ENCODE results near the gene WDR38. TPM values are rescaled to one million over a fixed set of nuclear protein-coding genes. Genes with fewer than 3 reads are reported as not detected.

Gene WDR38
- total and polyA plus RNA-seq, 2 of the 13 experiments (the other 11 are each of a cell fraction or from before 2014, with no cell fraction given) = not detected

DNA sequence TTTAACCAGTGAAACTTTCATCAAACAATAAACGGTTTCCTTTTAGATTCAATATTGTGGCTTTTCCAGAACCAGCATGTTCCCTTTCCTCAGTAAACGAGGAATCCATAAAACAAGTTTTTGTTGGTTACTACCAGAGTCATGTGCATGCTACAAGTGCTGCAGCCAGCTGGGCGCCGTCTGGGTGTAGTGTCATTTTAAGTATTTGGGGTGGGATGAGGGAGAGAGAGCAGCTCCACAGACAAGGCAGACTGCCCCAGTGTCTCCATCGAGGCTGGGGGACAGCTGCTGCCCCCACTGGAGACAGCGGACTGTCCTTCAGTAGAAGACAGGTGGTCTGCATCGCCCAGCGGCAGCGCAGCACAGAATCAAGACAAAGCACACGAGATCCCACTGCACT, 26.0 kb downstream of the WDR38 start (continued):
- TF ChIP-seq, protein P1, sequence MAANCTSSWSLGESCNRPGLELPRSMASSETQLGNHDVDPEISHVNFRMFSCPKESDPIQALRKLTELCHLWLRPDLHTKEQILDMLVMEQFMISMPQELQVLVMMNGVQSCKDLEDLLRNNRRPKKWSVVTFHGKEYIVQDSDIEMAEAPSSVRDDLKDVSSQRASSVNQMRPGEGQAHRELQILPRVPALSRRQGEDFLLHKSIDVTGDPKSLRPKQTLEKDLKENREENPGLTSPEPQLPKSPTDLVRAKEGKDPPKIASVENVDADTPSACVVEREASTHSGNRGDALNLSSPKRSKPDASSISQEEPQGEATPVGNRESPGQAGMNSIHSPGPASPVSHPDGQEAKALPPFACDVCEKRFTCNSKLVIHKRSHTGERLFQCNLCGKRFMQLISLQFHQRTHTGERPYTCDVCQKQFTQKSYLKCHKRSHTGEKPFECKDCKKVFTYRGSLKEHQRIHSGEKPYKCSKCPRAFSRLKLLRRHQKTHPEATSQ (CRISPR knock-in tag; IDR thresholded peaks at IDR 0.05; ENCODE audit: borderline replicate concordance) = no peak
- TF ChIP-seq BATF2 (CRISPR knock-in tag; IDR thresholded peaks at IDR 0.05) (no peak), ATF5 (CRISPR knock-in tag; IDR thresholded peaks at IDR 0.05; ENCODE audit: low read depth) (no peak), ZNF546 (CRISPR knock-in tag; conservative IDR thresholded peaks at IDR 0.05) (no peak), IKZF1 (IDR thresholded peaks at IDR 0.05) (no peak), RAD21 (CRISPR knock-in tag; IDR thresholded peaks at IDR 0.05) (no peak), CENPT (CRISPR knock-in tag; IDR thresholded peaks at IDR 0.05; ENCODE audit: low read depth) (no peak)
- TF ChIP-seq, protein P2, sequence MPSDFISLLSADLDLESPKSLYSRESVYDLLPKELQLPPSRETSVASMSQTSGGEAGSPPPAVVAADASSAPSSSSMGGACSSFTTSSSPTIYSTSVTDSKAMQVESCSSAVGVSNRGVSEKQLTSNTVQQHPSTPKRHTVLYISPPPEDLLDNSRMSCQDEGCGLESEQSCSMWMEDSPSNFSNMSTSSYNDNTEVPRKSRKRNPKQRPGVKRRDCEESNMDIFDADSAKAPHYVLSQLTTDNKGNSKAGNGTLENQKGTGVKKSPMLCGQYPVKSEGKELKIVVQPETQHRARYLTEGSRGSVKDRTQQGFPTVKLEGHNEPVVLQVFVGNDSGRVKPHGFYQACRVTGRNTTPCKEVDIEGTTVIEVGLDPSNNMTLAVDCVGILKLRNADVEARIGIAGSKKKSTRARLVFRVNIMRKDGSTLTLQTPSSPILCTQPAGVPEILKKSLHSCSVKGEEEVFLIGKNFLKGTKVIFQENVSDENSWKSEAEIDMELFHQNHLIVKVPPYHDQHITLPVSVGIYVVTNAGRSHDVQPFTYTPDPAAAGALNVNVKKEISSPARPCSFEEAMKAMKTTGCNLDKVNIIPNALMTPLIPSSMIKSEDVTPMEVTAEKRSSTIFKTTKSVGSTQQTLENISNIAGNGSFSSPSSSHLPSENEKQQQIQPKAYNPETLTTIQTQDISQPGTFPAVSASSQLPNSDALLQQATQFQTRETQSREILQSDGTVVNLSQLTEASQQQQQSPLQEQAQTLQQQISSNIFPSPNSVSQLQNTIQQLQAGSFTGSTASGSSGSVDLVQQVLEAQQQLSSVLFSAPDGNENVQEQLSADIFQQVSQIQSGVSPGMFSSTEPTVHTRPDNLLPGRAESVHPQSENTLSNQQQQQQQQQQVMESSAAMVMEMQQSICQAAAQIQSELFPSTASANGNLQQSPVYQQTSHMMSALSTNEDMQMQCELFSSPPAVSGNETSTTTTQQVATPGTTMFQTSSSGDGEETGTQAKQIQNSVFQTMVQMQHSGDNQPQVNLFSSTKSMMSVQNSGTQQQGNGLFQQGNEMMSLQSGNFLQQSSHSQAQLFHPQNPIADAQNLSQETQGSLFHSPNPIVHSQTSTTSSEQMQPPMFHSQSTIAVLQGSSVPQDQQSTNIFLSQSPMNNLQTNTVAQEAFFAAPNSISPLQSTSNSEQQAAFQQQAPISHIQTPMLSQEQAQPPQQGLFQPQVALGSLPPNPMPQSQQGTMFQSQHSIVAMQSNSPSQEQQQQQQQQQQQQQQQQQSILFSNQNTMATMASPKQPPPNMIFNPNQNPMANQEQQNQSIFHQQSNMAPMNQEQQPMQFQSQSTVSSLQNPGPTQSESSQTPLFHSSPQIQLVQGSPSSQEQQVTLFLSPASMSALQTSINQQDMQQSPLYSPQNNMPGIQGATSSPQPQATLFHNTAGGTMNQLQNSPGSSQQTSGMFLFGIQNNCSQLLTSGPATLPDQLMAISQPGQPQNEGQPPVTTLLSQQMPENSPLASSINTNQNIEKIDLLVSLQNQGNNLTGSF (CRISPR knock-in tag; IDR thresholded peaks at IDR 0.05) = no peak
- TF ChIP-seq, protein P3, sequence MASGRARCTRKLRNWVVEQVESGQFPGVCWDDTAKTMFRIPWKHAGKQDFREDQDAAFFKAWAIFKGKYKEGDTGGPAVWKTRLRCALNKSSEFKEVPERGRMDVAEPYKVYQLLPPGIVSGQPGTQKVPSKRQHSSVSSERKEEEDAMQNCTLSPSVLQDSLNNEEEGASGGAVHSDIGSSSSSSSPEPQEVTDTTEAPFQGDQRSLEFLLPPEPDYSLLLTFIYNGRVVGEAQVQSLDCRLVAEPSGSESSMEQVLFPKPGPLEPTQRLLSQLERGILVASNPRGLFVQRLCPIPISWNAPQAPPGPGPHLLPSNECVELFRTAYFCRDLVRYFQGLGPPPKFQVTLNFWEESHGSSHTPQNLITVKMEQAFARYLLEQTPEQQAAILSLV (CRISPR knock-in tag; IDR thresholded peaks at IDR 0.05; ENCODE audit: borderline replicate concordance) = no peak
- TF ChIP-seq, protein P4, sequence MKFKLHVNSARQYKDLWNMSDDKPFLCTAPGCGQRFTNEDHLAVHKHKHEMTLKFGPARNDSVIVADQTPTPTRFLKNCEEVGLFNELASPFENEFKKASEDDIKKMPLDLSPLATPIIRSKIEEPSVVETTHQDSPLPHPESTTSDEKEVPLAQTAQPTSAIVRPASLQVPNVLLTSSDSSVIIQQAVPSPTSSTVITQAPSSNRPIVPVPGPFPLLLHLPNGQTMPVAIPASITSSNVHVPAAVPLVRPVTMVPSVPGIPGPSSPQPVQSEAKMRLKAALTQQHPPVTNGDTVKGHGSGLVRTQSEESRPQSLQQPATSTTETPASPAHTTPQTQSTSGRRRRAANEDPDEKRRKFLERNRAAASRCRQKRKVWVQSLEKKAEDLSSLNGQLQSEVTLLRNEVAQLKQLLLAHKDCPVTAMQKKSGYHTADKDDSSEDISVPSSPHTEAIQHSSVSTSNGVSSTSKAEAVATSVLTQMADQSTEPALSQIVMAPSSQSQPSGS (CRISPR knock-in tag; IDR thresholded peaks at IDR 0.05) = no peak
- TF ChIP-seq, protein P5, sequence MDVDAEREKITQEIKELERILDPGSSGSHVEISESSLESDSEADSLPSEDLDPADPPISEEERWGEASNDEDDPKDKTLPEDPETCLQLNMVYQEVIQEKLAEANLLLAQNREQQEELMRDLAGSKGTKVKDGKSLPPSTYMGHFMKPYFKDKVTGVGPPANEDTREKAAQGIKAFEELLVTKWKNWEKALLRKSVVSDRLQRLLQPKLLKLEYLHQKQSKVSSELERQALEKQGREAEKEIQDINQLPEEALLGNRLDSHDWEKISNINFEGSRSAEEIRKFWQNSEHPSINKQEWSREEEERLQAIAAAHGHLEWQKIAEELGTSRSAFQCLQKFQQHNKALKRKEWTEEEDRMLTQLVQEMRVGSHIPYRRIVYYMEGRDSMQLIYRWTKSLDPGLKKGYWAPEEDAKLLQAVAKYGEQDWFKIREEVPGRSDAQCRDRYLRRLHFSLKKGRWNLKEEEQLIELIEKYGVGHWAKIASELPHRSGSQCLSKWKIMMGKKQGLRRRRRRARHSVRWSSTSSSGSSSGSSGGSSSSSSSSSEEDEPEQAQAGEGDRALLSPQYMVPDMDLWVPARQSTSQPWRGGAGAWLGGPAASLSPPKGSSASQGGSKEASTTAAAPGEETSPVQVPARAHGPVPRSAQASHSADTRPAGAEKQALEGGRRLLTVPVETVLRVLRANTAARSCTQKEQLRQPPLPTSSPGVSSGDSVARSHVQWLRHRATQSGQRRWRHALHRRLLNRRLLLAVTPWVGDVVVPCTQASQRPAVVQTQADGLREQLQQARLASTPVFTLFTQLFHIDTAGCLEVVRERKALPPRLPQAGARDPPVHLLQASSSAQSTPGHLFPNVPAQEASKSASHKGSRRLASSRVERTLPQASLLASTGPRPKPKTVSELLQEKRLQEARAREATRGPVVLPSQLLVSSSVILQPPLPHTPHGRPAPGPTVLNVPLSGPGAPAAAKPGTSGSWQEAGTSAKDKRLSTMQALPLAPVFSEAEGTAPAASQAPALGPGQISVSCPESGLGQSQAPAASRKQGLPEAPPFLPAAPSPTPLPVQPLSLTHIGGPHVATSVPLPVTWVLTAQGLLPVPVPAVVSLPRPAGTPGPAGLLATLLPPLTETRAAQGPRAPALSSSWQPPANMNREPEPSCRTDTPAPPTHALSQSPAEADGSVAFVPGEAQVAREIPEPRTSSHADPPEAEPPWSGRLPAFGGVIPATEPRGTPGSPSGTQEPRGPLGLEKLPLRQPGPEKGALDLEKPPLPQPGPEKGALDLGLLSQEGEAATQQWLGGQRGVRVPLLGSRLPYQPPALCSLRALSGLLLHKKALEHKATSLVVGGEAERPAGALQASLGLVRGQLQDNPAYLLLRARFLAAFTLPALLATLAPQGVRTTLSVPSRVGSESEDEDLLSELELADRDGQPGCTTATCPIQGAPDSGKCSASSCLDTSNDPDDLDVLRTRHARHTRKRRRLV (CRISPR knock-in tag; IDR thresholded peaks at IDR 0.05) = no peak
